HG03025 (cell line): ENCODE results near the gene BST1.

ENCODE experiments used
- ATAC-seq: cut with Tn5 transposase; IDR thresholded peaks from one replicate; pipeline ENCODE4 v1.9.1; 2021; ENCODE audit warnings: mild to moderate bottlenecking, moderate library complexity; ENCODE audit not compliant: unreplicated experiment, low FRiP score

BST1 gene

GRCh38 chr4:15702941-15703403, at the start of gene BST1:
BST1 (plus strand) TSS chr4:15703065; CDS start chr4:15703145, 80 bp downstream.
- ATAC-seq: no peak

- ATAC-seq: no peak
These were observed 49.4 kb upstream of the BST1 start for GRCh38 chr4:15653420-15653819.

GRCh38 chr4:15653864-15654592, 48.8 kb upstream of the BST1 start:
- ATAC-seq: no peak

GRCh38 chr4:15654593-15655222, 48.2 kb upstream of the BST1 start:
- peak; percentile 51 for ATAC-seq

- peak; percentile 70 for ATAC-seq
These were observed 47.4 kb upstream of the BST1 start, which contains the start of gene FBXL5 for GRCh38 chr4:15655223-15656037. FBXL5 (minus strand) TSS chr4:15655357; CDS start chr4:15655287, 70 bp downstream.

- no peak for ATAC-seq
These were observed 46.8 kb upstream of the BST1 start for GRCh38 chr4:15656038-15656470.

GRCh38 chr4:15657366-15657765, 45.5 kb upstream of the BST1 start:
- no peak for ATAC-seq

- no peak for ATAC-seq
These were observed 44.6 kb upstream of the BST1 start for GRCh38 chr4:15658136-15658770.

- no peak for ATAC-seq
These were observed 44.1 kb upstream of the BST1 start for GRCh38 chr4:15658781-15659180.

GRCh38 chr4:15659768-15660570, 42.9 kb upstream of the BST1 start:
- ATAC-seq: no peak

- ATAC-seq: no peak
These were observed 37.0 kb upstream of the BST1 start for GRCh38 chr4:15665753-15666365.

- no peak for ATAC-seq
These were observed 35.9 kb upstream of the BST1 start for GRCh38 chr4:15667006-15667405.

- no peak for ATAC-seq
These were observed 34.1 kb upstream of the BST1 start for GRCh38 chr4:15668566-15669435.

GRCh38 chr4:15670576-15670975, 32.3 kb upstream of the BST1 start:
- ATAC-seq: no peak

GRCh38 chr4:15672101-15672500, 30.8 kb upstream of the BST1 start:
- ATAC-seq: no peak

- ATAC-seq: no peak
These were observed 29.5 kb upstream of the BST1 start for GRCh38 chr4:15673337-15673736.

GRCh38 chr4:15674046-15674445, 28.8 kb upstream of the BST1 start:
- no peak for ATAC-seq

GRCh38 chr4:15674926-15675325, 27.9 kb upstream of the BST1 start:
- no peak for ATAC-seq
